Ascending aorta (tissue), 2 donors: ENCODE data around the gene BBS4. TPM values are rescaled to one million over a fixed set of nuclear protein-coding genes. Genes with fewer than 3 reads are reported as not detected.
A peak's percentile ranks its signal among the peaks of the same experiment; 100 is the strongest.
"Not testable (repeated sequence)": the region's sequence is repeated elsewhere in the genome, so short reads cannot be mapped to it uniquely, and the experiment has no call there.

Source experiments
- DNase-seq, 2 donors: peaks; one replicate each; pipeline ENCODE4 v3.0.0-alpha.2; 2019; ENCODE audit warnings: low spot score in 2 of 2
- H3K27ac ChIP-seq, 2 donors: fragments of 200-600 bp; sonication (generic); one replicate each; pipeline ENCODE4 v1.5.1; 2016 to 2017; ENCODE audit warnings: mild to moderate bottlenecking in 1 of 2
- H3K27me3 ChIP-seq: fragments of 200-600 bp; sonication (generic); one replicate; pipeline ENCODE4 v1.5.1; 2017
- H3K36me3 ChIP-seq, 2 donors: fragments of 200-600 bp; sonication (generic); one replicate each; pipeline ENCODE4 v1.5.1; 2016
- H3K4me1 ChIP-seq, 2 donors: fragments of 200-600 bp; sonication (generic); one replicate each; pipeline ENCODE4 v1.5.1; 2016 to 2017; ENCODE audit warnings: mild to moderate bottlenecking in 1 of 2
- H3K4me3 ChIP-seq, 2 donors: fragments of 200-600 bp; sonication (generic); one replicate each; pipeline ENCODE4 v1.5.1; 2016 to 2017; ENCODE audit warnings: mild to moderate bottlenecking in 1 of 2
- H3K9me3 ChIP-seq, 2 donors: fragments of 200-600 bp; sonication (generic); one replicate each; pipeline ENCODE4 v1.5.1; 2016
- intact Hi-C: fragments of 100-400 bp; cut with DNase I; formaldehyde crosslinking; loops from one replicate; pipeline ENCODE4 v1.15.1; 2023
- total RNA-seq: library from RNA; depleted of rRNA; stranded (reverse); fragments of >200 nt; gene quantifications from one replicate; pipeline ENCODE4 v1.1.0, GENCODE V29; 2016
- TF ChIP-seq, protein P1 (sequence below), 3 experiments: fragments of 200-600 bp in 2 of 3; fragments of 450-650 bp in 1 of 3; sonication (generic) in 2 of 3; IDR thresholded peaks; one replicate each; pipeline ENCODE4 v1.5.1; 2016 to 2019; ENCODE audit warnings: antibody characterized with exemption in 3 of 3, mild to moderate bottlenecking in 1 of 3, moderate library complexity in 1 of 3

The BBS4 gene, protein sequence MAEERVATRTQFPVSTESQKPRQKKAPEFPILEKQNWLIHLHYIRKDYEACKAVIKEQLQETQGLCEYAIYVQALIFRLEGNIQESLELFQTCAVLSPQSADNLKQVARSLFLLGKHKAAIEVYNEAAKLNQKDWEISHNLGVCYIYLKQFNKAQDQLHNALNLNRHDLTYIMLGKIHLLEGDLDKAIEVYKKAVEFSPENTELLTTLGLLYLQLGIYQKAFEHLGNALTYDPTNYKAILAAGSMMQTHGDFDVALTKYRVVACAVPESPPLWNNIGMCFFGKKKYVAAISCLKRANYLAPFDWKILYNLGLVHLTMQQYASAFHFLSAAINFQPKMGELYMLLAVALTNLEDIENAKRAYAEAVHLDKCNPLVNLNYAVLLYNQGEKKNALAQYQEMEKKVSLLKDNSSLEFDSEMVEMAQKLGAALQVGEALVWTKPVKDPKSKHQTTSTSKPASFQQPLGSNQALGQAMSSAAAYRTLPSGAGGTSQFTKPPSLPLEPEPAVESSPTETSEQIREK
- 9.9 TPM for total RNA-seq

DNA sequence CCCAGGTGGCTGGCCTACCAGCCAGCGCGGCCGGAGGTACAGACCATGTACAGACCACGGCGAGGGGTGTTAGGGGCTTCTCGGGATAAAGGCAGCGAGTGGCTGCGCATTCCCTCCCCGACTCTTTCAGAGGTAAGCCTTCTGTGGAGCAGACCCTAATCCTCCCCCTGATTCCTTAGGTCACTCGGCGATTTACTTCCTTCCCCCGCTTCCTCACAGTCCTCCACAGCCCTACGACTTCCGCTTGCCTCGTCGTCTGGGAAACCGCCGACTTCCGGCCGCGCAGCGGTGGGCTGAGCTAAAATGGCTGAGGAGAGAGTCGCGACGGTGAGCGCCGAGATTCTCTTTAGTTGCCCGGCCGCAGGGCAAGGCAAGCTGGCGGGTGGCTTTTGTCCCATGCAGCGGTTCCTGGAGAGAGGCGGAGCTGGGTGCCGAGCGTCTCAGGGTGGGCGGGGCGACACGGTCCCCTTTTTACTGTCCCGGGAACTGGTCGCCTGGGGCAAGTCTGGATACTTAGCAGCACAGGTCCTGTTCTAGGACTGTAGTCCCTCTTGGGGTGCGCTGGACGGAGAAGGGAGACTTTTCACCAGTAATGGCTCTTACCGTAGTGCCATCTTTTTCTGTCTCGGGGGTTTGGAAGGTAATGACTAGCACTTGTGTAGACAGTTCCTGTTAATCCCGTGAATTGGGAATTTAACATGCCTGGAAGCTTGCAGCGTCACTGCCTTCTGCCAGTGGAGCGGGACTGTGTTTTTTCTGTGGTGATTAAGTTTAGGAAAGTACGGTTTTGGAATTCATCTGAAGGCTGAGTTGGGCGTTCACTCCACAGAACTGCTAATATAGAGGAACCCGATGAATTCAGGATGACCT, at the start of gene BBS4, which contains the start of gene HIGD2B:
Gene BBS4, plus strand, starts transcription at position 283 of the 870 bp plus-strand sequence. Its CDS starts 21 bp downstream, at position 304.
Gene HIGD2B, minus strand, starts transcription at position 258 of the 870 bp plus-strand sequence. CDS start 9,808 bp downstream, outside the sequence.
- intact Hi-C loops, result loop anchor here (2.0 to 5.0 kb wide), 2 partner anchors 99 to 214 kb away; partner anchors contain the start of gene ARIH1
- Histone ChIP-seq H3K9me3 (no peaks in the 10 kb centered on the region), H3K27me3 (no peaks in the 10 kb centered on the region), H3K4me3 (peak within 1 kb of the TSS; percentile 59 to 77), H3K4me1 (peaks cover 0 to 8% of the 10 kb centered on the region in 2 donors), H3K36me3 (no peaks in the 10 kb centered on the region), H3K27ac (peak within 1 kb of the TSS; percentile 88 to 92)
- DNase-seq, result peak; percentile 53 to 94
- TF ChIP-seq, protein P1, sequence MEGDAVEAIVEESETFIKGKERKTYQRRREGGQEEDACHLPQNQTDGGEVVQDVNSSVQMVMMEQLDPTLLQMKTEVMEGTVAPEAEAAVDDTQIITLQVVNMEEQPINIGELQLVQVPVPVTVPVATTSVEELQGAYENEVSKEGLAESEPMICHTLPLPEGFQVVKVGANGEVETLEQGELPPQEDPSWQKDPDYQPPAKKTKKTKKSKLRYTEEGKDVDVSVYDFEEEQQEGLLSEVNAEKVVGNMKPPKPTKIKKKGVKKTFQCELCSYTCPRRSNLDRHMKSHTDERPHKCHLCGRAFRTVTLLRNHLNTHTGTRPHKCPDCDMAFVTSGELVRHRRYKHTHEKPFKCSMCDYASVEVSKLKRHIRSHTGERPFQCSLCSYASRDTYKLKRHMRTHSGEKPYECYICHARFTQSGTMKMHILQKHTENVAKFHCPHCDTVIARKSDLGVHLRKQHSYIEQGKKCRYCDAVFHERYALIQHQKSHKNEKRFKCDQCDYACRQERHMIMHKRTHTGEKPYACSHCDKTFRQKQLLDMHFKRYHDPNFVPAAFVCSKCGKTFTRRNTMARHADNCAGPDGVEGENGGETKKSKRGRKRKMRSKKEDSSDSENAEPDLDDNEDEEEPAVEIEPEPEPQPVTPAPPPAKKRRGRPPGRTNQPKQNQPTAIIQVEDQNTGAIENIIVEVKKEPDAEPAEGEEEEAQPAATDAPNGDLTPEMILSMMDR (IDR thresholded peaks at IDR 0.05), result no peak

DNA sequence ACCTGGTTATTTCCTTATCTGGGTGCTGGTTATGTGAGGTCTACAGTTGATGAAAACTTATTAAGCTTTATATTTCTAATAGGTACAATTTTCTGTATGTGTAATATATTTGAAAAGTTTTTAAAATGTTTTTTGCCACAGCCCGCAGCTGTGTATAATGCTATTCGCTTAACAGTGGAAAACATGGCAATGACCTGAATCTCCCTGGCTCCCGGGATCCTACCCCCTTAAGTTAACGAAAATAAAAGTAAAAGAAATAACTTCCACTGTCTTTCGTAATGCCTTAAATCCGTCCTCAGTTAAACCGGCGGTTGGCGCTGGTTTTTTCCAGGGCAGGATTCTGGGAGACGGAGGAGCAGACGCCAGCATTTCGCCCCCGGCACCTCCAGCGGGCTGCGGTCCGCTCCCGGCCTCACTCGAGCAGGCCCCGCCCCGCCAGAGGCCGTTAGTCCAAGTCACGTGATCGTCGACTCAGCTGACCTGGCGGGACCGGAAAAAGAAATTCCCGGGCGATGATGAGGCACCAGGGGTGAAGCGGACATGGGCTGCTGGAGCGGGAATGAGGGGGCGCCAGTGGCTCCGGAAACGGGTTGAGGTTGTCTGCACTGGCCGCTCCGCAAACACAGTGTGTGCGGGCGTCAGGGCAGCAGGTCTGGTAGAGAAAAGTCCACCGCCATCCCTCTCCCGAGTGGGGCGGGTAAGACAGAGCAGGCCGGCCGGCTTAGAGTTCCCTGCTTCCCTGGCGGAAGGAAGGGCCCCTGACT, 49.3 kb upstream of the BBS4 start:
- H3K27me3 ChIP-seq, H3K36me3 ChIP-seq, H3K4me1 ChIP-seq, H3K9me3 ChIP-seq, H3K27ac ChIP-seq, intact Hi-C loops: not testable (repeated sequence)
- peak in 1 of 2 donors; percentile 88 for DNase-seq
- peak overlapping the region in 1 of 2 donors; percentile 44 for H3K4me3 ChIP-seq

DNA sequence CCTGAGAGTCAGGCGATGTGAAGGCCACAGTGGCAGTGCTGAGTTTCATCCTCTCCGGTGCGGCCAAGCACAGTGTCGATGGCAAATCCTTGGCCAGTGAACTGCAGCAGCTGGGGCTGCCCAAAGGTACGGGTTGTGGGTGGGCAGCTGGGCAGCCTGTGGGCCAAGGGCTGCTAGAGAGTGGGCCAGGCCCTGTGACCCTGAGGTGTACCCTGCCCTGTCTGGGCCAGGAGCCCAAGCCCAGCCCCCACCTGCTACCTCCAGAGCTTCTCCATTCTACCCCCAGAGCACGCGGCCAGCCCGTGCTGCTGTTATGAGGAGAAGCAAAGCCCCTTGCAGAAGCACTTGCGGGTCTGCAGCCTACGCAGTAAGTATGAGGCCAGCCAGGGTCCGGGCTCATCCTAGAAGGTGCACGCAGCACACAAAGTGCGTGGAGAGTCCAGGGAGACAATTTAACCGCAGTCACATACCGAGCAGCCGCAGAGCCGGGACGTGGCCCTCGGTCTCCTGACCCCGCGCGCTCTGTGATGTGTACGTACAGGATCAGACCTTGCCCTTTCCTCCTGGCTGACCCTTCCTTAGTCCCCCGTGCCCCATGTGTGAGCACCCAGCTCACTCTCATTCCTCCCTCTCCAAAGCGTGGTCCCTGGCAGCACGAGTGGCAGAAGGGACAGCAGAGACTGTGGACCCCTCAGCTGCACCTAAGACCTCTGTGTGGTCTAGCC, 46.1 kb upstream of the BBS4 start:
- intact Hi-C loops, DNase-seq: not testable (repeated sequence)

DNA sequence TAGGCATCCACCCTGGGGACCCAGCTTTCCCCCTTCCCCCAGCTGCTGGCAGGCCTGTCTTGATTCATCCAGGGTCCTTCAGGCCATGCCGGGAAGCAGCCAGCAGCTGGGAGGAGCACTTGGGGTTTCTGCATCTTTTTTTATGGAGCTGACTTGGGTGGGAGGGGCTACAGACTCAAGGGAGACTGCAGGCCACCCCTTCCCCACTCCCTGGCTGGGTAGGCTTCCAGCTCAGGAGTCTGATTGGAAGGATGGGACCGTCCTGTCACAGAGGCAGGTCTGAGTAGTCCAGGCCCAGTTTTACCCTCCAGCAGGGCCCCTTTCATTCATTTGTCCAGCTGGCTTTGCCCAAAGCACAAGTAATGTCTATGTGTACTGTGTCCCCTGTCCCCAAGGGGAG, 43.7 kb upstream of the BBS4 start:
- H3K4me1 ChIP-seq, H3K9me3 ChIP-seq, intact Hi-C loops, H3K36me3 ChIP-seq, H3K4me3 ChIP-seq, H3K27me3 ChIP-seq, DNase-seq, H3K27ac ChIP-seq: not testable (repeated sequence)

More for the DNA sequence above, 46.1 kb upstream of the BBS4 start:
- not testable (repeated sequence) for H3K27ac ChIP-seq, H3K4me3 ChIP-seq, H3K36me3 ChIP-seq, H3K4me1 ChIP-seq, H3K9me3 ChIP-seq, H3K27me3 ChIP-seq

DNA sequence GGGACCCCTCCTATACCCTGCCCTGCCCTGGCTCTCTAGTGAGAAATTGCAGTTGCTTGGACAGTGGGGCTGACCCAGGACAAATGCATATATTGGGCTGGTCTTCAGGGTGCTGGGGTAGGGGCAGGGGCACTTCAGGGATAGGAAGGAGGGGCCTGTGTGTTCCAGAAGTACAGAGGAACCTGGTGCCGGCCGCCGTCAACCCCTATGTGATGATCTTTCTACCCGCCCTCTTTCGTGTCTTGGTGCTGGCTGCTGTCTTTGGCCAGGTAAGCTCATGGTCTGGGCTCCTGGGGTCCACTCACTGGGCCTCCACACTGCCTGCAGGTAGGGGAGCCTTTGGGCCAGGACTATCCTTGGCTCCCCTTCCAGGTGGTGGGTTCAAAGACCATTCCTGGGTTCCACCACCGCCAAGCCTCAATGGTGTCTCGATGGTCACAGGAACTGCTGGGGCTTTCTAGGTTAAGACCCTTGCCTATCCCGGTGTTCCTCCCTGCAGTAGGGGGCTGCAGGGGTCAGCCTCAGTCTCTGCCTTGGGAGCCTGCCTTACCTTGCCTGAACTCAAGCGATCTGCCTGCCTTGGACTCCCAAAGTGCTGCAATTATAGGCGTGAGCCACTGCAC, 37.3 kb upstream of the BBS4 start:
- H3K27ac ChIP-seq, H3K9me3 ChIP-seq, intact Hi-C loops, H3K36me3 ChIP-seq, H3K4me1 ChIP-seq, H3K4me3 ChIP-seq, DNase-seq, H3K27me3 ChIP-seq: not testable (repeated sequence)

DNA sequence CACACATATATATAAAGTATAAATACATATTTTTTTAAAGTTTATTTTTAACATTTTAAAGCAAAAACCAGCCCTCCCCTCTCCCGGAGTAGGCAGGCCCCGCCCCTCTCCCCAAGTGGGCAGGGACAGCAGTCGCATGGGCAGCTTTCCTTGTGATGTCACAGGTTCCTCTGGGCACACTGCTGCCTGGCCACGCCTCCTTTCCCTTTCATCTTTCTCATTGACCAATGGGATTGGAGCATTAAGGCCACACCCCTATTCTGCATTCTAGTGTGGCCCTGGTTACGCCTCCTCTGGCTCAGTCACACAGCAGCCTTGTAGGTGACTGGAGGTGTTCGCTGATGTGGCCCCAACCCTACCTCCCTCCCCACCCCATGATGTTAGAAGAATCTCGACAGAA, 31.6 kb upstream of the BBS4 start, which contains the start of gene GOLGA6B:
Gene GOLGA6B, plus strand, starts transcription at position 301 of the 400 bp plus-strand sequence. Its CDS starts 41 bp downstream, at position 342.
- intact Hi-C loops, H3K4me3 ChIP-seq, H3K4me1 ChIP-seq, H3K27ac ChIP-seq, DNase-seq, H3K27me3 ChIP-seq, H3K36me3 ChIP-seq, H3K9me3 ChIP-seq: not testable (repeated sequence)

DNA sequence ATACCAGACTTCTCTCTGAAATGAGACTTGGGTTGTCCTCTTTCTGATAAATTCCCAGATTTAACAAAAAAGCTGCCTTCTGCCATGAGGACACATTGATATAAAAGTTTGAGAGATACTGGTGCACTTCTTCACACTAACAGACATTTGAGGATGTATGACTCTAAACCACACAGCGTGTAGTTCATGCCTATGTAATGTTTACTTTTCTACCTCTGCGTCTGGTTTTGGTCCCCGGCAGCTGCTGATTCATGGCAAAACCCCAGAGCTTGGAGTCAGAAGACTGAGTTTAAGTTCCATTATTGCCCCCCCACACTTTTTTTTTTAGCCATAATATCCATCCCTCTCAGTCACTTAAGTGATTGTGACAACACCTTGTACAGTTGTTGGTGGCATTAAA, 30.0 kb upstream of the BBS4 start:
- DNase-seq, H3K4me3 ChIP-seq, H3K27me3 ChIP-seq, H3K27ac ChIP-seq, H3K36me3 ChIP-seq, H3K4me1 ChIP-seq, intact Hi-C loops, H3K9me3 ChIP-seq: not testable (repeated sequence)

DNA sequence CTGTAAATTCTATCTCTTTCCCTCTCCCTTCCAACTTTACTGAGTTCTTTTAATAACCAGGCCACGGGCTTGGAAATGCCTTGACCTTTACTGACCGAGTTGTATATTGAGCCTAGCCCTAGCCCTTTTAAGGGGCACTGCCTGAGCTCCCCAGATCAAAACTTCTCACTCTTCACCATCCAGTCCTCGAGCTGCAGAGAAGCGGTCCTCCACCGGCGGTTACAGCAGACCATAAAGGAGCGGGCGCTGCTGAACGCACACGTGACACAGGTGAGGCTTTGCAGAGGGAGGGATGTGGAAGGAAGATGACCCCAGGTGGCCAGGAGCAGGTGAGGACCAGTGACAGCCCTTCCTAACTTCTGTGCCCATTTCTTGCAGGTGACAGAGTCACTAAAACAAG, 24.9 kb upstream of the BBS4 start:
- H3K4me1 ChIP-seq, H3K4me3 ChIP-seq, H3K36me3 ChIP-seq, DNase-seq, H3K27me3 ChIP-seq, H3K9me3 ChIP-seq, intact Hi-C loops, H3K27ac ChIP-seq: not testable (repeated sequence)

DNA sequence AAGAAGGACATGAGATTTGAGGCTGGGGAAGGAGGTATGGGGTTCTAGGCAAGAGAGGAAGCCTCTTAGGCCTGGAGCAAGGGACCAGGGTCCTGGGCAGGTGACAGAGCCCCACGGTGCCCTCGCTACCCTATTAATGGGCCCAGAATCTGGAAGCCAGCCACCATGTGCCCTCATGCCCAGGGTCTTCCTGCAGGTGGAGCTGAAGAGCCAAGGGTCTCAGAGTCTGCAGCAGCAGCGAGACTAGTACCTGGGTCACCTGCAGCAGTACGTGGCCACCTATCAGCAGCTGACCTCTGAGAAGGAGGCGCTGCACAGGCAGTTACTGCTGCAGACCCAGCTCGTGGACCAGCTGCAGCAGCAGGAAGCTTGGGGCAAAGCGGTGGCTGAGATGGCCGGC, 22.1 kb upstream of the BBS4 start:
- H3K36me3 ChIP-seq, H3K9me3 ChIP-seq, DNase-seq, H3K27ac ChIP-seq, H3K4me1 ChIP-seq, intact Hi-C loops, H3K27me3 ChIP-seq, H3K4me3 ChIP-seq: not testable (repeated sequence)

DNA sequence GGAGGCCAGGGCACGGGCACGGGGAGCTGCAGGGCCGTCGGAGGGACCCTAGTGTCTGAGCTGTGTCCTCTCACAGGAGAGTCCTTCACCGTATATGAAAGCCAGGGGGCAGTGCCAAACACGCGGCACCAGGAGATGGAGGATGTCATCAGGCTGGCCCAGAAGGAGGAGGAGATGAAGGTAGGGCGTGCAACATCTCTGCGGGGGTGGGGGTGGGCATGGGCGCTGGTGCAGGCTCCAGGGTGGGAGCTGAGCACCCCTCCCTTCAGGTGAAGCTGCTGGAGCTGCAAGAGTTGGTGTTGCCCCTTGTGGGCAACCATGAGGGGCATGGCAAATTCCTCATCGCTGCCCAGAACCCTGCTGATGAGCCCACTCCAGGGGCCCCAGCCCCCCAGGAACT, 20.3 kb upstream of the BBS4 start:
- DNase-seq, intact Hi-C loops, H3K27ac ChIP-seq, H3K36me3 ChIP-seq, H3K9me3 ChIP-seq, H3K27me3 ChIP-seq, H3K4me3 ChIP-seq, H3K4me1 ChIP-seq: not testable (repeated sequence)

DNA sequence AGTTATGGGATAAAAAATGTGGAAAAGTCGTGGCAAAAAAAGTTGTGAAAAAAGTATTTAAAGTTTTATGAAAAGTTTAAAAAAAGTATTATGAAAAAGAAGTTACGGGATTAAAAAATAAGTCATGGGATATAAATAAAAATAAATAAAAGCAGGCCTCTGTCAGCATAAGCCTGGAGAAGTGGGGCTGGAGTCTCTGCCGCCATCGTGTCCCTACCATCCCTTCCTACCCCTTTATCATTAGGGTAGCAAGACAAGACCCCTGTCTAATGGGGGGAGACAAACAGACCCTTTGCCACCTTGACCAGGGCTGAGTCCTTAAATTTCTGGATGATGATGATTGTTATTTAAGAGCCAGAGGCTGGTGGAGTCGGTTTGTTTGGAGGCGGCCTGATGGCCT, 16.2 kb upstream of the BBS4 start:
- H3K36me3 ChIP-seq, H3K27ac ChIP-seq, H3K27me3 ChIP-seq, DNase-seq, H3K4me3 ChIP-seq, H3K9me3 ChIP-seq, H3K4me1 ChIP-seq: not testable (repeated sequence)
- intact Hi-C loops, result loop anchor here (2.0 to 5.0 kb wide), 2 partner anchors 69 to 198 kb away; partner anchors contain the start of gene ARIH1
